OCI-LY7 (cell line): Measurements from ENCODE around the gene RABEPK. TPM values are rescaled to one million over a fixed set of nuclear protein-coding genes. Genes with fewer than 3 reads are reported as not detected.

Source experiments
- BruUV-seq: library from RNA; stranded (reverse); fragments of 400-500 nt; replicated peaks from 2 replicates; lab custom pipeline; 2021; lab: Mats Ljungman, UMichigan
- CTCF ChIA-PET: fragments of 300-600 bp; sonication (Branson Sonifier 250); formaldehyde crosslinking; loops from one replicate; lab custom pipeline; 2022; ENCODE audit warnings: antibody characterized with exemption; ENCODE audit not compliant: unreplicated experiment; lab: Charles Lee
- POLR2A ChIA-PET: fragments of 300-600 bp; sonication (Branson Sonifier 250); formaldehyde crosslinking; loops from one replicate; lab custom pipeline; 2022; ENCODE audit warnings: antibody characterized with exemption; lab: Charles Lee
- DNase-seq: peaks from one replicate; pipeline ENCODE4 v3.0.0-alpha.2; 2015; ENCODE audit warnings: low spot score
- H2AFZ ChIP-seq: fragments of 200-600 bp; sonication (generic), shearing (Covaris generic); 2 replicates; pipeline ENCODE4 v1.6.1; 2014; ENCODE audit warnings: mild to moderate bottlenecking, antibody characterized with exemption, low read length, moderate library complexity
- H3K27ac ChIP-seq: fragments of 200-600 bp; sonication (generic); 2 replicates; pipeline ENCODE4 v1.5.1; 2014; ENCODE audit warnings: mixed run types, low read depth, mild to moderate bottlenecking, moderate library complexity, low read length, inconsistent platforms; ENCODE audit not compliant: poor library complexity, severe bottlenecking
- H3K36me3 ChIP-seq: fragments of 200-600 bp; sonication (generic); 2 replicates; pipeline ENCODE4 v1.6.1; 2014; ENCODE audit warnings: mild to moderate bottlenecking, antibody characterized with exemption, low read length, moderate library complexity, mixed read lengths; ENCODE audit not compliant: insufficient read depth
- H3K4me1 ChIP-seq: fragments of 200-600 bp; sonication (generic); 2 replicates; pipeline ENCODE4 v1.5.1; 2014; ENCODE audit warnings: mild to moderate bottlenecking, low read length; ENCODE audit not compliant: insufficient read depth, poor library complexity, severe bottlenecking
- H3K4me2 ChIP-seq: fragments of 200-600 bp; sonication (generic); 2 replicates; pipeline ENCODE4 v1.6.1; 2014; ENCODE audit warnings: mild to moderate bottlenecking, low read length
- H3K4me3 ChIP-seq: fragments of 200-600 bp; sonication (generic); 2 replicates; pipeline ENCODE4 v1.5.1; 2014; ENCODE audit warnings: mild to moderate bottlenecking, low read depth, low read length; ENCODE audit not compliant: poor library complexity, severe bottlenecking
- H3K79me2 ChIP-seq: fragments of 200-600 bp; sonication (generic); 2 replicates; pipeline ENCODE4 v1.6.1; 2016; ENCODE audit warnings: low read depth, mild to moderate bottlenecking, low read length, moderate library complexity, mixed read lengths; ENCODE audit not compliant: insufficient read depth
- H3K9me2 ChIP-seq: fragments of 200-600 bp; sonication (generic); 2 replicates; pipeline ENCODE4 v1.6.1; 2016; ENCODE audit warnings: mild to moderate bottlenecking, low read length, mixed read lengths; ENCODE audit not compliant: insufficient read depth
- H3K9me3 ChIP-seq: fragments of 200-600 bp; sonication (generic); 2 replicates; pipeline ENCODE4 v1.6.1; 2014; ENCODE audit warnings: mild to moderate bottlenecking, mixed run types, low read length, mixed read lengths
- H4K20me1 ChIP-seq: fragments of 200-600 bp; sonication (generic); 2 replicates; pipeline ENCODE4 v1.6.1; 2014; ENCODE audit warnings: mild to moderate bottlenecking, antibody characterized with exemption, low read length, moderate library complexity, mixed read lengths; ENCODE audit not compliant: insufficient read depth
- CTCF ChIP-seq: fragments of 200-600 bp; sonication (generic); conservative IDR thresholded peaks from 2 replicates; pipeline ENCODE4 v1.5.1; 2014; ENCODE audit warnings: mild to moderate bottlenecking, antibody characterized with exemption, low read length, moderate library complexity, mixed read lengths
- EZH2phosphoT487 ChIP-seq: fragments of 200-600 bp; sonication (generic); IDR thresholded peaks from 2 replicates; pipeline ENCODE4 v1.6.1; 2018; ENCODE audit warnings: low read depth, borderline replicate concordance, mild to moderate bottlenecking, mixed run types, antibody characterized with exemption, low read length, moderate library complexity, mixed read lengths
- intact Hi-C: fragments of 100-400 bp; cut with micrococcal nuclease; formaldehyde crosslinking; loops from one replicate; pipeline ENCODE4 v1.10.0; 2022; ENCODE audit not compliant: unreplicated experiment
- total RNA-seq, 2 experiments: library from RNA; depleted of rRNA in 1 of 2; stranded (reverse); fragments of >200 nt in 1 of 2; shearing (Covaris generic) in 1 of 2; gene quantifications; 2 replicates each; pipeline ENCODE4 v1.2.3, GENCODE V29; 2014 to 2022

RABEPK gene
- total RNA-seq, 2 experiments from 2014 or later = 22.9 to 27.0 TPM

GRCh38 chr9:125246261-125246667 is 45.9 kb downstream of the RABEPK start:
- POLR2A ChIA-PET = no interaction called here
- intact Hi-C loops = no loop called here
- TF ChIP-seq CTCF (no peak), EZH2phosphoT487 (no peak)
- Histone ChIP-seq H3K27ac (no peak overlapping the region), H3K4me3 (no peak overlapping the region), H2AFZ (no peak overlapping the region), H3K9me2 (no peaks in the 10 kb centered on the region), H3K4me2 (no peak overlapping the region), H3K79me2 (peaks cover 11% of the 10 kb centered on the region; the same call in 1 of the 2 replicates), H3K36me3 (no peaks in the 10 kb centered on the region), H3K9me3 (no peaks in the 10 kb centered on the region), H4K20me1 (no peaks in the 10 kb centered on the region), H3K4me1 (peaks cover 5% of the 10 kb centered on the region)
- DNase-seq = no peak
- BruUV-seq = no TSS peak
- CTCF ChIA-PET = no interaction called here

- Histone ChIP-seq H3K4me1 (no peaks in the 10 kb centered on the region), H3K27ac (no peak overlapping the region), H2AFZ (no peak overlapping the region), H3K4me3 (no peak overlapping the region), H3K9me3 (no peaks in the 10 kb centered on the region), H3K9me2 (no peaks in the 10 kb centered on the region), H3K36me3 (no peaks in the 10 kb centered on the region), H4K20me1 (no peaks in the 10 kb centered on the region), H3K4me2 (no peak overlapping the region), H3K79me2 (no peaks in the 10 kb centered on the region)
- no TSS peak for BruUV-seq
- TF ChIP-seq EZH2phosphoT487 (no peak), CTCF (no peak)
- no peak for DNase-seq
- ChIA-PET POLR2A (interaction anchor here (0.6 to 0.7 kb wide), 2 partner anchors 10 to 41 kb away, joined by 3 to 4 read pairs; no protein-coding TSS in a partner anchor), CTCF (no interaction called here)
- intact Hi-C loops = no loop called here
Observed at GRCh38 chr9:125254231-125254630, 53.9 kb downstream of the RABEPK start.

GRCh38 chr9:125255781-125256391 is 55.5 kb downstream of the RABEPK start:
- Histone ChIP-seq H3K4me1 (peaks cover under 1% of the 10 kb centered on the region), H4K20me1 (no peaks in the 10 kb centered on the region), H2AFZ (no peak overlapping the region), H3K9me3 (no peaks in the 10 kb centered on the region), H3K27ac (no peak overlapping the region), H3K9me2 (no peaks in the 10 kb centered on the region), H3K79me2 (no peaks in the 10 kb centered on the region), H3K36me3 (no peaks in the 10 kb centered on the region), H3K4me3 (no peak overlapping the region), H3K4me2 (no peak overlapping the region)
- DNase-seq = peak; percentile 32
- intact Hi-C loops = loop anchor here (1.0 kb wide), 1 partner anchor 118 kb away; no protein-coding TSS in a partner anchor
- POLR2A ChIA-PET = interaction anchor here (0.6 to 1.3 kb wide), 5 partner anchors 12 to 107 kb away, joined by 3 to 6 read pairs (median 3); partner anchors contain the start of gene HSPA5
- BruUV-seq = no TSS peak
- TF ChIP-seq CTCF (peak; percentile 74), EZH2phosphoT487 (no peak)
- CTCF ChIA-PET = interaction anchor here (0.6 kb wide), 1 partner anchor 121 kb away, joined by 3 read pairs; no protein-coding TSS in a partner anchor
